ENCODE measurements around the gene ZNF846.
"Not testable (repeated sequence)": the region's sequence is repeated elsewhere in the genome, so short reads cannot be mapped to it uniquely, and the experiment has no call there.

DNA sequence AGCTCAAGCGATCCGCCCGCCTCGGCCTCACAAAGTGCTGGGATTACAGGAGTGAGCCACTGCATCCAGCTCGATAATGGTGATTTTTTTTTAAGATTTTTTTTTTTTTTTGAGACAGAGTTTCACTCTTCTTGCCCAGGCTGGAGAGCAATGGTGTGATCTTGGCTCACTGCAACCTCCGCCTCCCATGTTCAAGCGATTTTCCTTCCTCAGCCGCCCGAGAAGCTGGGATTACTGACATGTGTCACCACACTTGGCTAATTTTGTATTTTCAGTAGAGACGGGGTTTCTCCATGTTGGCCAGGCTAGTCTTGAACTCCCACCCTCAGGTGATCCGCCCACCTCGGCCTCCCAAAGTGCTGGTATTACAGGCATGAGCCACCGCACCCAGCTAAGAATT is 20.1 kb upstream of the ZNF846 start:
- TF ChIP-seq, protein P1, sequence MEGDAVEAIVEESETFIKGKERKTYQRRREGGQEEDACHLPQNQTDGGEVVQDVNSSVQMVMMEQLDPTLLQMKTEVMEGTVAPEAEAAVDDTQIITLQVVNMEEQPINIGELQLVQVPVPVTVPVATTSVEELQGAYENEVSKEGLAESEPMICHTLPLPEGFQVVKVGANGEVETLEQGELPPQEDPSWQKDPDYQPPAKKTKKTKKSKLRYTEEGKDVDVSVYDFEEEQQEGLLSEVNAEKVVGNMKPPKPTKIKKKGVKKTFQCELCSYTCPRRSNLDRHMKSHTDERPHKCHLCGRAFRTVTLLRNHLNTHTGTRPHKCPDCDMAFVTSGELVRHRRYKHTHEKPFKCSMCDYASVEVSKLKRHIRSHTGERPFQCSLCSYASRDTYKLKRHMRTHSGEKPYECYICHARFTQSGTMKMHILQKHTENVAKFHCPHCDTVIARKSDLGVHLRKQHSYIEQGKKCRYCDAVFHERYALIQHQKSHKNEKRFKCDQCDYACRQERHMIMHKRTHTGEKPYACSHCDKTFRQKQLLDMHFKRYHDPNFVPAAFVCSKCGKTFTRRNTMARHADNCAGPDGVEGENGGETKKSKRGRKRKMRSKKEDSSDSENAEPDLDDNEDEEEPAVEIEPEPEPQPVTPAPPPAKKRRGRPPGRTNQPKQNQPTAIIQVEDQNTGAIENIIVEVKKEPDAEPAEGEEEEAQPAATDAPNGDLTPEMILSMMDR (IDR thresholded peaks at IDR 0.05 in 8 of 11, conservative IDR thresholded peaks at IDR 0.05 in 3 of 11) = not testable (repeated sequence)
- TF ChIP-seq POLR2A, POLR2AphosphoS5 (IDR thresholded peaks at IDR 0.05): not testable (repeated sequence)
